GM20000 (cell line): ENCODE results near the gene TRIM14.

ENCODE experiments used
- DNase-seq: peaks from one replicate; pipeline ENCODE4 v3.0.0; 2012; ENCODE audit warnings: low spot score
- TF ChIP-seq, protein P1 (sequence below): IDR thresholded peaks from 2 replicates; pipeline ENCODE4 v1.5.1; 2012; ENCODE audit warnings: mild to moderate bottlenecking, control low read depth; ENCODE audit errors: extremely low read depth, missing control alignments

Gene TRIM14

DNA sequence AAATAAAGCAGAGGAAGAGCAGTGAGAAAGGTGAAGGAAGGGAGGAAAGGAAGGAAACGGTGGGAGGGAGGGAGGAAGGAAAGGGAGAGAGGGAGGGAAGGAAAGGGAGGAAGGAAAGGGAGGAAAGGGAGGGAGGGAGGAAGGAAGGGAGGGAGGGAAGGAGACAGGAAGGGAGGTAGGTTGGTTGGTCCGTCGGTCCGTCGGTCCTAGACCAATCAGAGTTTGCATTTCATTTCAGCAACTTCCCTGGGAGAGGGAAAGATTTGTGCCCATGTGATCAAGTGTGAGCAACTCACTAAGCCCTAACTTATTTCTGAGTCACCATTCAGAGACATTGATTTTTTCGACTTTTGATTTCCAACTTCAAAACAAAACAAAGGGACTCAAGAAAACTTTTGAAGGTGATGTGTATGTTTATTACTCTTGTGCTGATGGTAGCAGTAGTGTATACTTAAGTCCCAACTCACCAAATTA is 43.7 kb downstream of the TRIM14 start:
- TF ChIP-seq, protein P1, sequence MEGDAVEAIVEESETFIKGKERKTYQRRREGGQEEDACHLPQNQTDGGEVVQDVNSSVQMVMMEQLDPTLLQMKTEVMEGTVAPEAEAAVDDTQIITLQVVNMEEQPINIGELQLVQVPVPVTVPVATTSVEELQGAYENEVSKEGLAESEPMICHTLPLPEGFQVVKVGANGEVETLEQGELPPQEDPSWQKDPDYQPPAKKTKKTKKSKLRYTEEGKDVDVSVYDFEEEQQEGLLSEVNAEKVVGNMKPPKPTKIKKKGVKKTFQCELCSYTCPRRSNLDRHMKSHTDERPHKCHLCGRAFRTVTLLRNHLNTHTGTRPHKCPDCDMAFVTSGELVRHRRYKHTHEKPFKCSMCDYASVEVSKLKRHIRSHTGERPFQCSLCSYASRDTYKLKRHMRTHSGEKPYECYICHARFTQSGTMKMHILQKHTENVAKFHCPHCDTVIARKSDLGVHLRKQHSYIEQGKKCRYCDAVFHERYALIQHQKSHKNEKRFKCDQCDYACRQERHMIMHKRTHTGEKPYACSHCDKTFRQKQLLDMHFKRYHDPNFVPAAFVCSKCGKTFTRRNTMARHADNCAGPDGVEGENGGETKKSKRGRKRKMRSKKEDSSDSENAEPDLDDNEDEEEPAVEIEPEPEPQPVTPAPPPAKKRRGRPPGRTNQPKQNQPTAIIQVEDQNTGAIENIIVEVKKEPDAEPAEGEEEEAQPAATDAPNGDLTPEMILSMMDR: no peak
- DNase-seq: no peak

GRCh38 chr9:98074115-98074990 is 44.7 kb downstream of the TRIM14 start:
- peak; percentile 73 for DNase-seq
- TF ChIP-seq, protein P1: peak; percentile 92

- no peak for DNase-seq
Observed at GRCh38 chr9:98071737-98072136, 47.3 kb downstream of the TRIM14 start.

DNA sequence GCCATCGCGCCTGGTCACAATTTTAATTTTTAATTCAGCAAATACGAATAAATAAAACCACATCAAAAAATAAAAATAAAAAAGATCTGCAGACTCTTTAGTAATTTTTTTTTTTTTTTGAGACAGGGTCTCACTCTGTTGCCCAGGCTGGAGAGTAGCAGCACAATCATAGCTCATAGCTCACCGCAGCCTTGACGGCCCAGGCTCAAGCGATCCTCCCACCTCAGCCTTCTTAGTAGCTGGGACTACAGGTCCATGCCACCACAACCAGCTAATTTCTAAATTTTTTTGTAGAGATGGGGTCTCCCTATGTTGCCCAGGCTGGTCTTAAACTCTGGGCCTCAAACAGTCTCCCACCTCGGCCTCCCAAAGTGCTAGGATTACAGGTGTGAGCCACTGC is 48.3 kb downstream of the TRIM14 start:
- no peak for DNase-seq
- TF ChIP-seq, protein P1: no peak

More at GRCh38 chr9:98071737-98072136, 47.3 kb downstream of the TRIM14 start:
- TF ChIP-seq, protein P1: no peak

GRCh38 chr9:98069551-98069950 is 49.5 kb downstream of the TRIM14 start:
- TF ChIP-seq, protein P1: no peak
- no peak for DNase-seq

GRCh38 chr9:98067184-98067583 is 51.8 kb downstream of the TRIM14 start:
- DNase-seq: no peak
- TF ChIP-seq, protein P1: no peak

- TF ChIP-seq, protein P1: no peak
- DNase-seq: no peak
Observed at GRCh38 chr9:98066235-98066634, 52.8 kb downstream of the TRIM14 start.
